ENCODE measurements around the gene VRK2.

- TF ChIP-seq REST (IDR thresholded peaks at IDR 0.05; ENCODE audit: low read depth): no peak
- no peak for TF ChIP-seq CTCF (IDR thresholded peaks at IDR 0.05 in 2 of 3, conservative IDR thresholded peaks at IDR 0.05 in 1 of 3; ENCODE audit: borderline replicate concordance in 1 of 3, insufficient read depth in 1 of 3, low read depth in 2 of 3, low read length in 2 of 3)
- no peak for TF ChIP-seq POLR2AphosphoS5 (IDR thresholded peaks at IDR 0.05; ENCODE audit: low read depth, low read length)
- no peak for TF ChIP-seq ELF1 (IDR thresholded peaks at IDR 0.05; ENCODE audit: borderline replicate concordance, low read depth)
- TF ChIP-seq MAX (IDR thresholded peaks at IDR 0.05): no peak
- no peak for TF ChIP-seq YY1 (IDR thresholded peaks at IDR 0.05; ENCODE audit: extremely low read depth, insufficient replicate concordance, low read depth, low read length)
- no peak for TF ChIP-seq ZBTB33 (IDR thresholded peaks at IDR 0.05; ENCODE audit: extremely low read depth, insufficient replicate concordance, low read length)
- TF ChIP-seq POLR2A (IDR thresholded peaks at IDR 0.05; ENCODE audit: borderline replicate concordance, extremely low read depth, insufficient read depth, insufficient read length): no peak
- TF ChIP-seq EZH2 (IDR thresholded peaks at IDR 0.05): no peak
- TF ChIP-seq EGR1 (IDR thresholded peaks at IDR 0.05; ENCODE audit: low read depth): no peak
- TF ChIP-seq SIN3A (IDR thresholded peaks at IDR 0.05; ENCODE audit: low read depth): no peak
- TF ChIP-seq FOSL1 (IDR thresholded peaks at IDR 0.05; ENCODE audit: low read depth): no peak
- no peak for TF ChIP-seq EZH2phosphoT487 (IDR thresholded peaks at IDR 0.05; ENCODE audit: borderline replicate concordance)
- TF ChIP-seq CEBPB (IDR thresholded peaks at IDR 0.05; ENCODE audit: low read depth): no peak
These were observed 91.9 kb downstream of the VRK2 start for GRCh38 chr2:58138396-58139030.
